A673 (cell line): ENCODE measurements around the gene ZNF883. TPM values are rescaled to one million over a fixed set of nuclear protein-coding genes. Genes with fewer than 3 reads are reported as not detected.
A peak's percentile ranks its signal among the peaks of the same experiment; 100 is the strongest.

ENCODE experiments used
- BruUV-seq: library from RNA; stranded (reverse); fragments of 400-500 nt; replicated peaks from 2 replicates; lab custom pipeline; 2021; lab: Mats Ljungman, UMichigan
- CTCF ChIA-PET: fragments of 300-600 bp; sonication (Branson Sonifier 250); formaldehyde crosslinking; loops from one replicate; lab custom pipeline; 2022; ENCODE audit warnings: antibody characterized with exemption; lab: Charles Lee
- POLR2A ChIA-PET: fragments of 300-600 bp; sonication (Branson Sonifier 250); formaldehyde crosslinking; loops from one replicate; lab custom pipeline; 2022; ENCODE audit warnings: antibody characterized with exemption; ENCODE audit not compliant: low non-redundant PET; lab: Charles Lee
- DNase-seq: peaks from one replicate; pipeline ENCODE4 v3.0.0-alpha.2; 2015; ENCODE audit warnings: low spot score
- H3K27ac ChIP-seq: fragments of 200-600 bp; sonication (generic); 2 replicates; pipeline ENCODE4 v1.5.1; 2016; ENCODE audit warnings: mixed run types, low read depth, mild to moderate bottlenecking, mixed read lengths, antibody characterized with exemption, low read length; ENCODE audit not compliant: poor library complexity, severe bottlenecking
- H3K27me3 ChIP-seq: fragments of 200-600 bp; sonication (generic); replicated peaks from 2 replicates; pipeline ENCODE4 v1.6.1; 2017; ENCODE audit warnings: mixed run types, low read depth, mild to moderate bottlenecking, mixed read lengths, antibody characterized with exemption, low read length; ENCODE audit not compliant: insufficient read depth, poor library complexity
- H3K36me3 ChIP-seq: fragments of 200-600 bp; sonication (generic); 2 replicates; pipeline ENCODE4 v1.6.1; 2016; ENCODE audit warnings: mixed run types, mild to moderate bottlenecking, mixed read lengths, antibody characterized with exemption, low read length; ENCODE audit not compliant: insufficient read depth, poor library complexity, severe bottlenecking
- H3K4me1 ChIP-seq: fragments of 200-600 bp; sonication (generic); 2 replicates; pipeline ENCODE4 v1.6.1; 2017; ENCODE audit warnings: mixed run types, mild to moderate bottlenecking, mixed read lengths, antibody characterized with exemption, low read length; ENCODE audit not compliant: insufficient read depth, poor library complexity, severe bottlenecking
- H3K4me3 ChIP-seq: fragments of 200-600 bp; sonication (generic); 2 replicates; pipeline ENCODE4 v1.5.1; 2016; ENCODE audit warnings: low read depth, mixed run types, mild to moderate bottlenecking, mixed read lengths, low read length; ENCODE audit not compliant: poor library complexity, severe bottlenecking
- H3K9me3 ChIP-seq: fragments of 200-600 bp; sonication (generic); 2 replicates; pipeline ENCODE4 v1.6.1; 2016; ENCODE audit warnings: mixed run types, low read depth, mild to moderate bottlenecking, mixed read lengths, antibody characterized with exemption, low read length; ENCODE audit not compliant: poor library complexity, severe bottlenecking
- CTCF ChIP-seq: fragments of 300-800, 200-600 bp; sonication (generic); conservative IDR thresholded peaks from 2 replicates; pipeline ENCODE4 v1.5.1; 2017; ENCODE audit warnings: low read depth, mild to moderate bottlenecking, antibody characterized with exemption, low read length, moderate library complexity, mixed read lengths
- EZH2 ChIP-seq: fragments of 200-600 bp; sonication (generic); IDR thresholded peaks from 2 replicates; pipeline ENCODE4 v1.6.1; 2017; ENCODE audit warnings: borderline replicate concordance, low read depth, mild to moderate bottlenecking, mixed read lengths, antibody characterized with exemption, low read length; ENCODE audit not compliant: poor library complexity, severe bottlenecking
- intact Hi-C: fragments of 100-400 bp; cut with micrococcal nuclease; formaldehyde crosslinking; loops from one replicate; pipeline ENCODE4 v1.10.0; 2022; ENCODE audit not compliant: unreplicated experiment
- total RNA-seq: library from RNA; stranded (reverse); gene quantifications from 2 replicates; pipeline ENCODE4 v1.2.3, GENCODE V29; 2021

The ZNF883 gene
- total RNA-seq, 1 experiment from 2014 or later: 3.9 TPM

GRCh38 chr9:113018247-113018646 lies 6.3 kb upstream of the ZNF883 start:
- POLR2A ChIA-PET: no interaction called here
- Histone ChIP-seq H3K9me3 (no peaks in the 10 kb centered on the region), H3K27me3 (no peaks in the 10 kb centered on the region), H3K4me3 (no peak overlapping the region), H3K36me3 (no peaks in the 10 kb centered on the region), H3K4me1 (no peaks in the 10 kb centered on the region), H3K27ac (no peak overlapping the region)
- intact Hi-C loops: no loop called here
- CTCF ChIA-PET: no interaction called here
- TF ChIP-seq EZH2 (no peak), CTCF (no peak)
- no TSS peak for BruUV-seq
- no peak for DNase-seq

DNA sequence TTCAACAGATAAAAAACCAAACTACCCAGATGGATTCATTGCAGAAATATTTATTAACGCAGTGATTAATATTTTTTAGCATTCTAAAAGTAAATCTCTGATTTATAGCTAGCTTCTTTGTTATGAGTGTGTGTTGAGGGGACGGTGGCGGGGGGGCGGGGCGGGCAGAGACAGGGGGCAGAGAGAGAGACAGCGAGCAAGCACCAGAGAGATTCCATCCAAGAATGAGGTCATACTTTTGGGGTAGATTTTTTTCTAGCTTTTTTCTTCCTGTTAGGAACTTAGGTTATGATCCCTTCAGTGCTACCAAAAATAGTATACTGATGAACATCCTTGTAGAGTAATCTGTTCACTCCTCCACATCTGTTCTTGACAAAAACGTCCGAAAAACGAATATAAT lies 500 bp upstream of the ZNF883 start:
- H3K27me3 ChIP-seq: no peaks in the 10 kb centered on the region
- DNase-seq: no peak
- H3K27ac ChIP-seq: no peak overlapping the region
- ChIA-PET CTCF (no interaction called here), POLR2A (no interaction called here)
- TF ChIP-seq EZH2 (no peak), CTCF (no peak)
- no peaks in the 10 kb centered on the region for H3K36me3 ChIP-seq
- H3K4me1 ChIP-seq: no peaks in the 10 kb centered on the region
- no TSS peak for BruUV-seq
- peak overlapping the region; percentile 45 for H3K4me3 ChIP-seq
- no peaks in the 10 kb centered on the region for H3K9me3 ChIP-seq
- intact Hi-C loops: no loop called here

DNA sequence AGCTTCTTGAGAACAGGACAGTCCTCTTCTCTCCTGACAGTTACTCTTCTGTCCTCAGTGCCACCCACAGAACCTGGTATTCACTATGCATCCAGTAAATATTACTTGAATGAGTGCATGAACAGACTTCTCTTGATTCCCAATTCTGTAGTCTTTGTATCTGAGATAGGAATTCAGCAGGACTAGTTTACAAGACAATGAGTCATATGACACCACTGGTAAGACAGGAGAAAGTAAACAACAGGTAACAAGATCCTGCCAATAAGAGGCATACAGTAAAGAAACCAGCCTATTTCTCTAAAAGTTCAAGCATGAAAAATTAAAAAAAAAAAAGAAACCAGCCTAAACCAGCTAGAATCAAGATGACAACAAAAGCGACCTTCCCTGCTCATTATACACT lies 6.2 kb downstream of the ZNF883 start:
- Histone ChIP-seq H3K4me1 (no peaks in the 10 kb centered on the region), H3K36me3 (no peaks in the 10 kb centered on the region), H3K4me3 (no peak overlapping the region), H3K9me3 (peaks cover 14% of the 10 kb centered on the region), H3K27me3 (no peaks in the 10 kb centered on the region), H3K27ac (no peak overlapping the region)
- TF ChIP-seq EZH2 (no peak), CTCF (no peak)
- BruUV-seq: no TSS peak
- ChIA-PET CTCF (no interaction called here), POLR2A (no interaction called here)
- DNase-seq: no peak
- intact Hi-C loops: no loop called here
